NK-92 treated with Interleukin-12 subunit alpha and Interleukin-12 subunit beta, amount 100 ng/mL, for 24 hours (cell line): Measurements from ENCODE around the gene TECPR1.

Experiments used
- DNase-seq: peaks from one replicate; lab custom pipeline; 2025; lab: John Stamatoyannopoulos, UW

Gene TECPR1

DNA sequence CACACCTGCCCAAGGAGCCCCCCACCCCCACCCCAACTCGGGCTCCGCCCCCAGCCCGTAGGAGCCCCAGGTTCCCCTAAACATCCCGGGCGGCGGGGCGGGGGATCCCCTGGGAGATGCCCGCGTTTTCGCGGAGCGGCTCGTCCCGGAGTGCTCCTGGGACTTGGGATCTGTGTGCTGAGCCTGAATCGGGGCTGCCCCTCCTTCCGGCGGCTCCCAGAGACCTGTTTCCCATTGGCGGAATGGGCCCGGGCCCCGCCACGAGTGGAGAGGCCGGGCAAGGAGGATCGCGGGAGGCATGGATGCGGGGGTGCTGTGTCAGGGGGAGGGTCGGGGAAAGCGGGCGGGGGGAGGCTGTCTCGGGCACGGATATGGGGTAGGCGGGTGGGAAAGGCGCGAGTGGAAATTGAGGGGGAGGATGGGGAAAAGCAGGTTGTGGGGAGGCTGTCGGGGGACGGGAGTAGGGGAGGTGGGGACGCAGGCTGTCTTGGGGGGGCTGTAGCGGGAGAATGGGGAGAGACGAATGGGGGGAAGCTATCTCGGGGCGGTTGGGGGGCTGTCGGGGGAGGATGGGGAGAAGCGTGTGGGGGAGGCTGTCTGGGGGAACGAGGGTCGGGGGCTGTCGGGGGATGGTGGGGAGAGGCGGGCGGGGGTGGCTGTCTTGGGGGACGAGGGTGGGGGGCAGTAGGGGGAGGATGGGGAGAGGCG is 41.4 kb downstream of the TECPR1 start:
- no peak for DNase-seq

GRCh38 chr7:98209166-98209920 is 42.7 kb downstream of the TECPR1 start:
- DNase-seq = no peak

DNA sequence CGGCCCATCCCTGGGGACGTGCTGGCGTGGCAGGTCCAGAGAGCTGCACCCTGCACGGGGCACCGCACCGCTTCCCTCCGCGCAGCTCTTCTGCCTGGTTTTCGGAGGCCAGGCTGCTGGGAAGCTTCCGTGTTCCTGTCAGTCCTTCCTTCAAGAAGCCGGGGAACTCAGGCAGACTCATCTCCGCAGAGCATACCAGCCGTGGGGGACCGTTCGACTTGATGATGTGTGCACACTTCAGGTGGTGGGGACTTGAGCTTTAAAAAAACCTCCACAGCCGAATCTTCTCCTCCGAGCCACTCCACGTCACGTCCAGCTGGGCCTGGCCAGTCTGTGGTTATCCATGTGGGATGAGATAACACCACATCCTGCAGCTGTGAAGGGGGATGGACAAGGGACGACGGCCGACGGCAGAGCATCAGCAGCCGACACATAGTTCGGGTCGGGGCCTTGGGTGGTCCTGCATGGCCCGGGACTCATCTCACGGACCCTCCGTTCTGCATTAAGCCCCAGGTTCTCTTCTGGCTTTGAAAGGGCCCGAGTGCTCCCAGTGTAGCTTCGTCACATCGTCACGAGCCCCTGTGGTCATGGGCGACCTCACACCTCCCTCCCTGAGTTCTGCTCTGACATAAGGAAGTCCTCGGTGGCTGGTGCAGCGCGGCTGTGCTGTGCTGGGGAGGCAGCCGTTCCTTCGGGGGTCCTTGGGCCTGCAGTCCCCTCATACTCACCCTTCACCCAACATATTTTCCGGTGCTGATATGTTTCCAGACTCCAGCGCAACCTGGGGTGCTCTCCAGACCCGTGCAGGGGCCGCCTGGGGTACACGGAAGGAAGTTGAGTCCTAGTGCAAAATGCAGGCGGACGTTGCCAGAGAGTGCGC is 45.3 kb downstream of the TECPR1 start:
- DNase-seq = no peak

DNA sequence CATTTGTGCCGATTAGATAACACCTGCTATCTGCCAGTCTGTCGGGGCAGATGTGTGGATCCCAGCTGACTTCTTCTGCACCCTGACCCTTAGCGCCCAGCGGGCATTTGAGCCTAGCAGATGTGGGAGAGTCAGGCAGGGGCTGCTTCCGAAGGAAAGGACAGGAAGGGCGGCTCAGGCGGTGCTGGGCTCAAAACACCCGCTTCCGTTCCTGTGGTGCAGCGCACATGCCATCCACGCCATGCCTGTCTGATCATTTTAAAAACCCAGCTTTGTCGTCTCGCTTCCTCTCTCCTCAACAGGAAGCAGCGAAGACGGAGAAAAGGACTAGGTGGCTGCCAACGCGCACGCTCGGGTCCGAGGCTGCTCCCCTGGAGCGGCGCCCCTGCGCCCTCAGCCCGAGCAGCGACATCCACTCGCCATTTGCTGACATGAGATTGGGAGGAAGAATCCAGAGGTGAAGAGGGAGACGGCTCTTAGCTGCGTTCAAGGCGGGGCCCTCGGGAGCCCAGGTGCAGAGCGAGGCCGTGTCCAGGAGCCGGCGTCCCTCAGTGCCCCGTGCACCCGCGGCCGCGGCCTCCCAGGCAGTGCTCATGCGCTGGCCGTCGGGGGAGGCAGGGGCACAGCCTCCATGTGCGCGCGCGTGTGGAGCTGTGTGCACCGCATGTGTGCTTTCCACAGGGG is 46.7 kb downstream of the TECPR1 start:
- no peak for DNase-seq

DNA sequence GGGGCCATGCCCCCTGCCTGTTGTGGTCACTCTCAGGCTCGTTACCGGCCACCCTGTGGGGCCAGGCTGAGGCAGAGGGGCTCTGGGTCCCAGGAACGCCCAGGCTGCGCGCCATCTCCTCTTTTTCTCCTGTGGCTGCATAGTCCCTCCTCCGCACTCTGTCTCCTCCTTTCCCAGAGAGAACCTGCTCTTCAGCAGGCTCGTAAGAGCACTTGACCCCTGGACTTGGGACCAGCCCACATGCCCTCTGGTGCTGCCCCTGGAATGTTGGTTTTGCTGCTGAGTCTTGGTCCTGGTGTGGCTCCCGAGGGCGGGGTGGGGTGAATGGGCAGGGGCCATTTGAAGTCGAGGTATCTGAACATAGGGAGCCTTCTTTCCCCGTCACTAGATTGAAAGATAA is 47.4 kb downstream of the TECPR1 start:
- DNase-seq = no peak

DNA sequence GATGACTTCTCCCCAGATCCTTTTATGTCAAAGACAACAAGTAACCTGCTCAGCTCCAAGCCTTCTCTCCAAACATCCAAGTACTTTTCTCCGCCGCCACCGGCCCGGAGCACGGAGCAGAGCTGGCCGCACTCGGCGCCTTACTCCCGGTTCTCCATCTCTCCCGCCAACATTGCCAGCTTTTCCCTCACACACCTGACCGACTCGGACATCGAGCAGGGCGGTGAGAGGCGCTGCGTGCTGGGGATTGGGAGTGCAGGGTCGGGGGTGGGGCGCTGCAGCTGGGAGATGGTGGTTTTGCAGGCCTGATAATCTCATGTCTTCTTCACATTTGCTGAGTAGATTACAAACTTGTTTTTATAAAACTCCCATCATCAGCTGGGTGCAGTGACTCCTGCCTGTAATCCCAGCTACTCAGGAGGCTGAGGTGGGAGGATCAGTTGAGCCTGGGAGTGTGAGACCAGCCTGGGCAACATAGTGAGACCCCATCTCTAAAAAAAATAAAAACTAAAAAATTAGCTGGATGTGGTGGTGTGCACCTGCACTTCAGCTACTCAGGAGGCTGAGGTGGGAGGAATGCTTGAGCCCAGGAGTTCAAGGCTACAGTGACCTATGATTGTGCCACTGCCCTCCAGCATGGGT is 47.9 kb downstream of the TECPR1 start:
- DNase-seq = no peak

- DNase-seq = no peak
Measured at GRCh38 chr7:98203261-98203963, 48.6 kb downstream of the TECPR1 start.

- DNase-seq = peak; percentile 79
Measured at GRCh38 chr7:98202367-98203195, 49.5 kb downstream of the TECPR1 start.

GRCh38 chr7:98200364-98200763 is 51.7 kb downstream of the TECPR1 start:
- no peak for DNase-seq

DNA sequence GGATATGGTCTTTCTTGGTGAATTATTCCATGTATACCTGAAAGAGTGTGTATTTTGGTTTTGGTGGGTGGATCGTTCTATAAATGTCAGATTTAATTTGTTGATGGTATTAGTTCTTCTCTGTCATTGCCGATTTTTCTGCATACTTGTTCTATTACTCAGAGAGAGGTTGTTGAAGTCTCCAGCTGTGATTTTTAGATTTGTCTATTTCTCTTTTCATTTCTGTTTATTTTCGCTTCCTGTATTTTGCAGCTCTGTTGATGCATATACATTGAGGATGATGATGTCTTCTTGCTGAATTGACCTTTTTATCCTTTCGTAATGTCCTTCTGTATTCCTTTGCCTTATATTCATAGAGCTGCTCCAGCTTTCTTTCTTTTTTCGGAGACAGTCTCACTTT is 52.9 kb downstream of the TECPR1 start:
- no peak for DNase-seq

DNA sequence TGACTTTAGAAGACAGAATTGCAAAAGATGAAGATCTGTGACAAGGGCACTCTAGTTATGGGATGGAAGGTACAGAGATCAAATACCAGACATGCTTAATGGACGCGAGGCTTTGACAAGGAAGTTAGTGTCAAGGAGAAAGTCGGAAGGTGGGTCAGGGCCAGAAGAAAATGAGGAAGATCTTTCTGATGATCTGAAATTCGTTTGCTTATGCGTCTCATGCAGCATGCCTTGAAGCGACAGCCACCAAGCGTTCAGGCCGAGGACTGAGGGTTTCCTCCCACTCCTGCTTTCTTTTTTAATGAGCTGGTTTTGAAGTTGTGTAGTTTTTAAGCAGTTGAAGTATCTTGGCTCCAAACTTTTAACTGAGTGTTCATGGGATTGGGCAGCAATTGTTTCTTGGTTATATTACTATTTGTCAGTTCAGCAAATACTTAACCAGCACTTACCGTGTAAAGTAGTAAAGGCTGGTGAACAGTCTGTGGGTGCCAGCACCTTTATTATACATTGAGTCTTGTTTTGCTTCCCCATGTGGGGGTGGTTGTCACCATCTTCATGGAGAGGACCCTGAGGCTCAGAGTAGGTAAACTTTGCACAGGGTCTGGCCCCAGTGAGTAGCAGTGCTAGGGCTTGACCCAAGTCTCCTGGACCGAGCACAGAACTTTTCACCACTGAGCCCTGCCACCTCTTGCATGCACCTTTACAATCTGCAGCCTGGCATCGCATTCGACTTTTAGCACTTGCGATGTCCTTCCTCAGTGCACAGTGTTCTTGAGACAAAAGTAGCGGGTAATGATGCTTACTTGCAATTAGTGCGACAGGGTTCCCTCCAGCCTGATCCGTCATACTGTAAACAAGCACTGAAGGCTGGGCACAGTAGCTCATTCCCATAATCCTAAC is 55.1 kb downstream of the TECPR1 start:
- DNase-seq = no peak

- no peak for DNase-seq
Measured at GRCh38 chr7:98194672-98195457, 57.2 kb downstream of the TECPR1 start.

- no peak for DNase-seq
Measured at GRCh38 chr7:98194186-98194585, 57.8 kb downstream of the TECPR1 start.

DNA sequence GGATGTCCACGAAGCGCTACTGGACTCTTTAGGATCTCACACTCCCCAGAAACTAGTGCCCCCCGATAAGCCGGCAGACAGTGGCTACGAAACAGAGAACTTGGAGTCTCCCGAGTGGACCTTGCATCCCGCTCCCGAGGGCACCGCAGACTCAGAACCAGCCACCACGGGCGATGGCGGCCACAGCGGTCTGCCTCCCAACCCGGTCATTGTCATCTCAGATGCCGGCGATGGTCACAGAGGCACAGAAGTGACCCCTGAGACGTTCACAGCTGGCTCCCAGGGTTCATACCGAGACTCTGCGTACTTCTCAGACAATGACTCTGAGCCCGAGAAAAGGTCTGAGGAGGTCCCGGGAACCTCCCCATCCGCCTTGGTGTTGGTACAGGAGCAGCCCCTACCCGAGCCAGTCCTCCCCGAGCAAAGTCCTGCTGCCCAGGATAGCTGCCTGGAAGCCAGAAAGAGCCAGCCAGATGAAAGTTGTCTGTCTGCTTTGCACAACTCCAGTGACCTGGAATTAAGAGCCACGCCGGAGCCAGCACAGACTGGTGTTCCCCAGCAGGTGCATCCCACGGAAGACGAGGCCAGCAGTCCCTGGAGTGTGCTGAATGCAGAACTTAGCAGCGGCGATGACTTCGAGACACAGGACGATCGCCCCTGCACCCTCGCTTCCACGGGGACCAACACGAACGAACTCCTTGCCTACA is 58.4 kb downstream of the TECPR1 start:
- DNase-seq = no peak

DNA sequence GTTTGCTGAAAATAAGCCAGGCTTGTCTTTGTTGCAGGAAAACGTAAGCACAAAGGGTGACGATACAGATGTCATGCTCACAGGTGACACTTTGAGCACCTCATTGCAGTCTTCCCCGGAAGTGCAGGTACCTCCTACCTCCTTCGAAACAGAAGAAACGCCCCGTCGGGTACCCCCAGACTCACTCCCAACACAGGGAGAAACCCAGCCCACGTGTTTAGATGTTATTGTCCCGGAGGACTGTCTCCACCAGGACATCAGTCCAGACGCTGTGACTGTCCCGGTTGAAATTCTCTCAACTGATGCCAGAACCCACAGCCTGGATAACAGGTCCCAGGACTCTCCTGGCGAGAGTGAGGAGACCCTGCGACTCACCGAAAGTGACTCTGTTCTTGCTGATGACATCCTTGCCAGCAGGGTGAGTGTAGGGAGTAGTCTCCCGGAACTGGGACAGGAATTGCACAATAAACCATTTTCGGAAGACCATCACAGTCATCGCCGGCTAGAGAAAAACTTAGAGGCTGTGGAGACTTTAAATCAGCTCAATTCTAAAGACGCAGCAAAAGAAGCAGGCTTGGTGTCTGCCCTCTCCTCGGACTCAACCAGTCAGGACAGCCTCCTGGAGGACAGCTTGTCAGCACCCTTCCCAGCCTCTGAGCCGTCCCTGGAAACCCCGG is 59.1 kb downstream of the TECPR1 start:
- no peak for DNase-seq

DNA sequence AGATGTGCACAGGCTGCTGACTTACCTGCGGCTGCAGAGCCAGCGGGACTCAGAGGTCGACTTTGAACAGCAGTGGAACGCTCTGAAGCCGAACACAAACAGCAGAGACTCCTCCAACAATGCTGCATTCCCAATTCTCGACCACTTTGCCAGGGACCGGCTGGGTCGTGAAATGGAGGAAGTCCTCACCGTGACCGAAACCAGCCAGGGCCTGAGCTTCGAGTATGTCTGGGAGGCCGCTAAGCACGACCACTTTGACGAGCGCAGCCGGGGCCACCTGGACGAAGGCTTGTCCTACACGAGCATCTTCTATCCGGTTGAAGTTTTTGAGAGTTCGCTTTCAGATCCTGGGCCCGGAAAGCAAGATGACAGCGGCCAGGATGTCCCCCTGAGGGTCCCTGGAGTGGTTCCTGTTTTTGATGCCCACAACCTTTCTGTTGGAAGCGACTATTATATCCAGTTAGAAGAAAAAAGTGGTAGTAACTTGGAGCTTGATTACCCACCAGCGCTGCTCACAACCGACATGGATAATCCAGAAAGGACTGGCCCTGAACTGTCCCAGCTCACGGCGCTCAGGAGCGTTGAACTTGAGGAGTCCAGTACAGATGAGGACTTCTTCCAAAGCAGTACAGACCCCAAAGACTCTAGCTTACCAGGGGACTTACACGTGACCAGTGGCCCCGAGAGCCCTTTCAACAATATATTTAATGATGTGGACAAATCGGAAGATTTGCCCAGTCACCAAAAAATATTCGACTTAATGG is 60.2 kb downstream of the TECPR1 start:
- DNase-seq = no peak
